ENCODE data around the gene ZBTB20.

The ZBTB20 gene

DNA sequence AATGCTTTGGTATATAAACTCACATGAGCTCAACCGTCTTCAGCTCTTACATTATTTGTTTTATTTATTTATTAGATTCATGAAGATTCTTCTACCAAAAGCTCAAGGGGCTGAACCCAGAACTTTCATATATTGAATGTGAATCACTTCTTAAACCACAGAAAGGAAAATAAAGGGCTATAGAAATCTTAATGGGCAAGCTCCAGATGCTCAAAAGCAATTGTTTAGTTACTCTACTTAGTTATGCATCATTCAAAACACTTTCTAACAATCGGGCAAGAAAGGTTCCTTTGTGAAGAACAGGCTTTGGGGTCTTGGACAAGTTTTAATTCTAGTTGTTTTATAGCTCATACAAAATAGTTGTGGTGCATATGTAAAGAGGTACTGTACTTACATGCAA, 473.1 kb downstream of the ZBTB20 start:
- Histone ChIP-seq H3K4me1 (ENCODE audit: insufficient read depth, low read length) (peaks cover 7% of the 10 kb centered on the region), H3K79me2 (ENCODE audit: insufficient read depth, low read length) (no peaks in the 10 kb centered on the region), H3K9me3 (ENCODE audit: insufficient read depth, low read length, severe bottlenecking) (no peaks in the 10 kb centered on the region), H3K4me3 (ENCODE audit: low read depth in 1 of 2, low read length in 2 of 2) (no peak overlapping the region), H3K4me2 (ENCODE audit: insufficient read depth, low read length) (no peak overlapping the region), H3K36me3 (ENCODE audit: insufficient read depth, low read length) (no peaks in the 10 kb centered on the region), H4K20me1 (ENCODE audit: insufficient read depth, low read length) (no peaks in the 10 kb centered on the region), H3K27ac (ENCODE audit: low read length) (no peak overlapping the region), H3K9ac (ENCODE audit: low read depth, low read length) (no peak overlapping the region), H3K27me3 (ENCODE audit: insufficient read depth, low read length, poor library complexity) (no peaks in the 10 kb centered on the region), H2AFZ (ENCODE audit: low read depth, low read length) (no peak overlapping the region)
- ATAC-seq (ENCODE audit: insufficient read depth, low read depth) = no peak
- TF ChIP-seq, protein P1, sequence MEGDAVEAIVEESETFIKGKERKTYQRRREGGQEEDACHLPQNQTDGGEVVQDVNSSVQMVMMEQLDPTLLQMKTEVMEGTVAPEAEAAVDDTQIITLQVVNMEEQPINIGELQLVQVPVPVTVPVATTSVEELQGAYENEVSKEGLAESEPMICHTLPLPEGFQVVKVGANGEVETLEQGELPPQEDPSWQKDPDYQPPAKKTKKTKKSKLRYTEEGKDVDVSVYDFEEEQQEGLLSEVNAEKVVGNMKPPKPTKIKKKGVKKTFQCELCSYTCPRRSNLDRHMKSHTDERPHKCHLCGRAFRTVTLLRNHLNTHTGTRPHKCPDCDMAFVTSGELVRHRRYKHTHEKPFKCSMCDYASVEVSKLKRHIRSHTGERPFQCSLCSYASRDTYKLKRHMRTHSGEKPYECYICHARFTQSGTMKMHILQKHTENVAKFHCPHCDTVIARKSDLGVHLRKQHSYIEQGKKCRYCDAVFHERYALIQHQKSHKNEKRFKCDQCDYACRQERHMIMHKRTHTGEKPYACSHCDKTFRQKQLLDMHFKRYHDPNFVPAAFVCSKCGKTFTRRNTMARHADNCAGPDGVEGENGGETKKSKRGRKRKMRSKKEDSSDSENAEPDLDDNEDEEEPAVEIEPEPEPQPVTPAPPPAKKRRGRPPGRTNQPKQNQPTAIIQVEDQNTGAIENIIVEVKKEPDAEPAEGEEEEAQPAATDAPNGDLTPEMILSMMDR (IDR thresholded peaks at IDR 0.05; ENCODE audit: borderline replicate concordance, extremely low read depth, low read length, poor library complexity, severe bottlenecking) = no peak
- no peak for TF ChIP-seq EZH2 (IDR thresholded peaks at IDR 0.05; ENCODE audit: borderline replicate concordance, low read depth, low read length, severe bottlenecking)
- no peak for DNase-seq

DNA sequence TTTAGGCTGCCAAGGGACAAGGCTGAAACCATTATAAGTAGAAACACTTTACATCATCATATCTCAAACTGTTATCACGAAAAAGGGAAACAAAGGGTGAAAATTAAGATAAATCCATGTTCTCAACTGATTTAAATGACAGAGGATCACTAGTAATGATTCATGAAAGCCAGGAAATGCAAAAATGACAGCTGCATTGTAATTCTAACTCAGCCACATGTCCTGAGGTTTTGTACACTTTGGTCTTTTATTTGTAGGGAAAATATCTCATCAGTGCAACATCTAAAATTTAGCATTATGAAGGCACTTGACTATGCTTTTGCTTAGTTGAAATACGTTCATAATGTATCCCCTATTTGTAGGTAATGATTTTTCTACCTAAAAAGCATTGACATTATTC, 473.6 kb downstream of the ZBTB20 start:
- H3K9ac ChIP-seq (ENCODE audit: low read depth, low read length) = no peak overlapping the region
- TF ChIP-seq, protein P1 (IDR thresholded peaks at IDR 0.05; ENCODE audit: borderline replicate concordance, extremely low read depth, low read length, poor library complexity, severe bottlenecking) = no peak
- TF ChIP-seq EZH2 (IDR thresholded peaks at IDR 0.05; ENCODE audit: borderline replicate concordance, low read depth, low read length, severe bottlenecking) = no peak
- no peaks in the 10 kb centered on the region for H4K20me1 ChIP-seq (ENCODE audit: insufficient read depth, low read length)
- H3K79me2 ChIP-seq (ENCODE audit: insufficient read depth, low read length) = no peaks in the 10 kb centered on the region
- H2AFZ ChIP-seq (ENCODE audit: low read depth, low read length) = no peak overlapping the region
- ATAC-seq (ENCODE audit: insufficient read depth, low read depth) (no peak), DNase-seq (no peak)
- H3K4me3 ChIP-seq (ENCODE audit: low read depth in 1 of 2, low read length in 2 of 2) = no peak overlapping the region
- no peak overlapping the region for H3K27ac ChIP-seq (ENCODE audit: low read length)
- no peaks in the 10 kb centered on the region for H3K9me3 ChIP-seq (ENCODE audit: insufficient read depth, low read length, severe bottlenecking)
- H3K27me3 ChIP-seq (ENCODE audit: insufficient read depth, low read length, poor library complexity) = no peaks in the 10 kb centered on the region
- H3K36me3 ChIP-seq (ENCODE audit: insufficient read depth, low read length) = no peaks in the 10 kb centered on the region
- H3K4me1 ChIP-seq (ENCODE audit: insufficient read depth, low read length) = peaks cover 7% of the 10 kb centered on the region
- no peak overlapping the region for H3K4me2 ChIP-seq (ENCODE audit: insufficient read depth, low read length)

DNA sequence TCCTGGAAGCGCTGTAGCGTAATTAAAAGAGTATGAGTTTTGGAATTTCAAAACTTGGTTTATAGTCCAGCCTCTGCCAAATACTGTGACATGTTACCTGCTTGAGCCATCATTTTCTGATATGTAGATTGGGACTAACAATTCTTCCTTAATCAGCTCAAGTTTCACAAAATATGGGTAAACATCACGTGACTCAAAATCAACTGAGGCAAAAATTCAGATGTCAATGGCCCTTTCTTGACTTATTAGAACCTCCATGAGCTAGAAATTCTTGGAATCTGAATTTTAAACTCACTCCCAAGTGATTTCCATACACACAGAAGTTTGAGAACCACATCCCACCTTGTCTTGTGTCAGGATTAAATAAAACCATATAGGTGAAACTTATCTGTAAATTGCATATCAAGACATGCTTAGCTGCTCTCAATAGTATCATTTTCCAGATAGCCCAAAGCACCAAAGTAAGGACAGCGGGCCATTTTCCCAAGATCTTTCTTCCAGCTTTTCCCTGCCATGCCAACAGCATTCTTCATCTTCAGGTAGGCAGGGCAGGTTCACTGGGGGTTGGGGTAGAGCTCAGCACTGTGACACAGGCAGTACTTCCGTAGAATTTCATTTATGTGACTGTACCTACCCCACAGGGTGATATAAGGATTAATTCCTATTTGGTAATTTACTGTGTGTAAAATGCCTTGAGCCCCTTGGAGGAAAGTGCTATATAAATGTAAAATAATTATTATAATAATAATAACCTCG, 474.2 kb downstream of the ZBTB20 start:
- no peaks in the 10 kb centered on the region for H4K20me1 ChIP-seq (ENCODE audit: insufficient read depth, low read length)
- H3K4me2 ChIP-seq (ENCODE audit: insufficient read depth, low read length) = no peak overlapping the region
- no peak overlapping the region for H3K27ac ChIP-seq (ENCODE audit: low read length)
- no peaks in the 10 kb centered on the region for H3K9me3 ChIP-seq (ENCODE audit: insufficient read depth, low read length, severe bottlenecking)
- DNase-seq = no peak
- H2AFZ ChIP-seq (ENCODE audit: low read depth, low read length) = no peak overlapping the region
- H3K79me2 ChIP-seq (ENCODE audit: insufficient read depth, low read length) = no peaks in the 10 kb centered on the region
- H3K27me3 ChIP-seq (ENCODE audit: insufficient read depth, low read length, poor library complexity) = no peaks in the 10 kb centered on the region
- no peaks in the 10 kb centered on the region for H3K36me3 ChIP-seq (ENCODE audit: insufficient read depth, low read length)
- TF ChIP-seq, protein P1 (IDR thresholded peaks at IDR 0.05; ENCODE audit: borderline replicate concordance, extremely low read depth, low read length, poor library complexity, severe bottlenecking) = no peak
- TF ChIP-seq EZH2 (IDR thresholded peaks at IDR 0.05; ENCODE audit: borderline replicate concordance, low read depth, low read length, severe bottlenecking) = no peak
- no peak overlapping the region for H3K4me3 ChIP-seq (ENCODE audit: low read depth in 1 of 2, low read length in 2 of 2)
- H3K4me1 ChIP-seq (ENCODE audit: insufficient read depth, low read length) = peaks cover 7% of the 10 kb centered on the region
- no peak for ATAC-seq (ENCODE audit: insufficient read depth, low read depth)
- no peak overlapping the region for H3K9ac ChIP-seq (ENCODE audit: low read depth, low read length)

Measured in DND-41 (cell line).